SK-N-SH (cell line): Measurements from ENCODE around the gene PLCH1. TPM values are rescaled to one million over a fixed set of nuclear protein-coding genes. Genes with fewer than 3 reads are reported as not detected.

Experiments
- CTCF ChIA-PET: fragments of 300-600, 350-600 bp; formaldehyde crosslinking; extraction: SDS; loops from one replicate; lab custom pipeline; 2021; lab: Yijun Ruan, JAX
- POLR2A ChIA-PET: fragments of 350-600 bp; sonication (Branson Sonifier 250); formaldehyde crosslinking; extraction: SDS; loops from one replicate; lab custom pipeline; 2020; ENCODE audit warnings: antibody characterized with exemption, inconsistent platforms; lab: Yijun Ruan, JAX
- DNase-seq: peaks from one replicate; pipeline ENCODE4 v3.0.0; 2012
- H2AFZ ChIP-seq: fragments of 200-600 bp; sonication (generic); 2 replicates; pipeline ENCODE4 v1.8.1; 2016; ENCODE audit warnings: antibody characterized with exemption, mild to moderate bottlenecking, low read depth
- H3F3A ChIP-seq: fragments of 200-600 bp; sonication (generic); replicated peaks from 2 replicates; pipeline ENCODE3; 2016; ENCODE audit warnings: antibody characterized with exemption, mild to moderate bottlenecking; ENCODE audit not compliant: insufficient read depth
- H3K27ac ChIP-seq, 2 experiments: fragments of 200-500 bp in 1 of 2; fragments of 200-600 bp in 1 of 2; sonication (Bioruptor generic) in 1 of 2; sonication (generic), shearing (Covaris generic) in 1 of 2; 2 replicates each; pipeline versions ENCODE4 v1.5.1 to v1.6.1; 2014 to 2016; ENCODE audit warnings: low read depth in 2 of 2, inconsistent platforms in 1 of 2, low read length in 1 of 2, mild to moderate bottlenecking in 1 of 2, mixed read lengths in 1 of 2
- H3K27me3 ChIP-seq: fragments of 200-600 bp; sonication (generic), shearing (Covaris generic); 2 replicates; pipeline ENCODE4 v1.6.1; 2016; ENCODE audit warnings: mixed run types; ENCODE audit not compliant: insufficient read depth
- H3K36me3 ChIP-seq, 2 experiments: fragments of 200-500 bp in 1 of 2; fragments of 200-600 bp in 1 of 2; sonication (Bioruptor generic) in 1 of 2; sonication (generic) in 1 of 2; replicated peaks in 1 of 2; 2 replicates each; pipeline versions ENCODE3 to v1.5.1; 2014 to 2016; ENCODE audit warnings: low read length in 1 of 2, mild to moderate bottlenecking in 1 of 2; ENCODE audit not compliant: insufficient read depth in 2 of 2, control insufficient read depth in 1 of 2
- H3K4me1 ChIP-seq, 2 experiments: fragments of 200-500 bp in 1 of 2; fragments of 200-600 bp in 1 of 2; sonication (Bioruptor generic) in 1 of 2; sonication (generic), shearing (Covaris generic) in 1 of 2; 2 replicates each; pipeline versions ENCODE4 v1.5.1 to v1.6.1; 2014 to 2016; ENCODE audit warnings: low read depth in 1 of 2, low read length in 1 of 2, mixed run types in 1 of 2; ENCODE audit not compliant: insufficient read depth in 2 of 2, control insufficient read depth in 1 of 2
- H3K4me2 ChIP-seq: fragments of 200-600 bp; sonication (generic), shearing (Covaris generic); 2 replicates; pipeline ENCODE4 v1.6.1; 2017; ENCODE audit warnings: mixed run types
- H3K4me3 ChIP-seq, 2 experiments: fragments of 200-500 bp in 1 of 2; fragments of 200-600 bp in 1 of 2; sonication (Bioruptor generic) in 1 of 2; sonication (generic), shearing (Covaris generic) in 1 of 2; 2 replicates each; pipeline versions ENCODE4 v1.5.1 to v1.8.1; 2014 to 2016; ENCODE audit warnings: low read depth in 2 of 2, inconsistent platforms in 1 of 2, low read length in 1 of 2, mild to moderate bottlenecking in 1 of 2, mixed read lengths in 1 of 2, moderate library complexity in 1 of 2
- H3K79me2 ChIP-seq: fragments of 200-600 bp; sonication (generic); 2 replicates; pipeline ENCODE4 v1.8.1; 2017; ENCODE audit warnings: mild to moderate bottlenecking; ENCODE audit not compliant: insufficient read depth
- H3K9ac ChIP-seq: fragments of 200-600 bp; sonication (generic); 2 replicates; pipeline ENCODE4 v1.6.1; 2017; ENCODE audit warnings: mixed run types
- H3K9me2 ChIP-seq: fragments of 200-600 bp; sonication (generic); 2 replicates; pipeline ENCODE4 v1.6.1; 2017; ENCODE audit warnings: mixed run types
- H3K9me3 ChIP-seq: fragments of 200-600 bp; sonication (generic); 2 replicates; pipeline ENCODE4 v1.6.1; 2017; ENCODE audit warnings: mixed run types, mild to moderate bottlenecking, moderate library complexity
- H4K20me1 ChIP-seq: fragments of 200-600 bp; sonication (generic); 2 replicates; pipeline ENCODE4 v1.6.1; 2017; ENCODE audit warnings: mild to moderate bottlenecking, mixed run types; ENCODE audit not compliant: insufficient read depth
- CHD2 ChIP-seq: fragments of 150-350 bp; IDR thresholded peaks from 2 replicates; pipeline ENCODE4 v1.6.1; 2018; ENCODE audit warnings: low read length; ENCODE audit not compliant: partially characterized antibody
- FOSL2 ChIP-seq: IDR thresholded peaks from 2 replicates; pipeline ENCODE4 v1.4.0; 2012; ENCODE audit warnings: low read depth, mild to moderate bottlenecking, moderate library complexity, borderline replicate concordance
- FOXM1 ChIP-seq: IDR thresholded peaks from 2 replicates; pipeline ENCODE4 v1.4.0; 2012; ENCODE audit warnings: low read depth, mild to moderate bottlenecking
- GABPA ChIP-seq: IDR thresholded peaks from 2 replicates; pipeline ENCODE4 v1.4.0; 2012; ENCODE audit warnings: low read depth, mild to moderate bottlenecking
- GATA2 ChIP-seq: sonication (generic); formaldehyde crosslinking; IDR thresholded peaks from 2 replicates; pipeline ENCODE4 v1.5.0; 2020; ENCODE audit warnings: mild to moderate bottlenecking, missing genetic modification reagents
- MAX ChIP-seq: IDR thresholded peaks from 2 replicates; pipeline ENCODE4 v1.4.0; 2012; ENCODE audit warnings: low read depth
- MEF2A ChIP-seq: IDR thresholded peaks from 2 replicates; pipeline ENCODE4 v1.4.0; 2012; ENCODE audit warnings: low read depth, borderline replicate concordance
- MXI1 ChIP-seq: IDR thresholded peaks from 2 replicates; pipeline ENCODE4 v1.6.1; 2012; ENCODE audit warnings: mild to moderate bottlenecking, low read depth, low read length, improper control_type of control experiment
- NFIC ChIP-seq: IDR thresholded peaks from 2 replicates; pipeline ENCODE4 v1.4.0; 2012; ENCODE audit warnings: borderline replicate concordance
- POLR2AphosphoS5 ChIP-seq: IDR thresholded peaks from 2 replicates; pipeline ENCODE4 v1.6.1; 2012; ENCODE audit warnings: low read depth, low read length
- RAD21 ChIP-seq: IDR thresholded peaks from 2 replicates; pipeline ENCODE4 v1.6.1; 2012; ENCODE audit warnings: mild to moderate bottlenecking, low read length
- REST ChIP-seq: IDR thresholded peaks from 2 replicates; pipeline ENCODE4 v1.6.1; 2012; ENCODE audit warnings: mild to moderate bottlenecking, low read depth, low read length, moderate library complexity
- SIN3A ChIP-seq: IDR thresholded peaks from 2 replicates; pipeline ENCODE4 v1.6.1; 2012; ENCODE audit warnings: low read depth, mild to moderate bottlenecking, low read length, moderate library complexity, borderline replicate concordance
- USF2 ChIP-seq: fragments of 150-350 bp; IDR thresholded peaks from 2 replicates; pipeline ENCODE4 v1.6.1; 2017; ENCODE audit warnings: antibody characterized with exemption, low read length, low read depth, borderline replicate concordance
- WGBS: methylation state at CpG from one replicate; pipeline ENCODE4 v1.1.6; 2017; ENCODE audit warnings: low lambda C conversion rate; 5-methylcytosine and 5-hydroxymethylcytosine counted together
- polyA plus RNA-seq, 3 experiments: library from polyadenylated mRNA; depleted of rRNA; stranded (reverse); fragments of >200 nt; gene quantifications; 2 replicates each; pipeline ENCODE4 v1.2.3, GENCODE V29; 2012
- TF ChIP-seq, protein P1 (sequence below): fragments of 150-350 bp; IDR thresholded peaks from 2 replicates; pipeline ENCODE4 v1.6.1; 2016; ENCODE audit warnings: mild to moderate bottlenecking, low read depth, low read length

Gene PLCH1
- polyA plus RNA-seq, 1 of the 3 experiments (the other 2 are of a cell fraction) = 0.26 TPM

- ChIA-PET CTCF (interaction anchor here (0.6 to 3.1 kb wide), 2 partner anchors 36 to 333 kb away, joined by 3 to 11 read pairs; no protein-coding TSS in a partner anchor), POLR2A (no interaction called here)
Measured at GRCh38 chr3:155369244-155369643, 375.6 kb downstream of the PLCH1 start.

More at GRCh38 chr3:155369244-155369643, 375.6 kb downstream of the PLCH1 start:
- Histone ChIP-seq H3K4me1 (peaks cover 0 to 3% of the 10 kb centered on the region in 2 experiments; a peak in 2 of 4 replicates), H3K9me3 (no peaks in the 10 kb centered on the region), H3F3A (no peaks in the 10 kb centered on the region), H3K4me3 (no peak overlapping the region), H4K20me1 (no peaks in the 10 kb centered on the region), H3K9me2 (no peaks in the 10 kb centered on the region), H3K36me3 (no peaks in the 10 kb centered on the region), H3K4me2 (no peak overlapping the region), H3K9ac (no peak overlapping the region), H3K79me2 (no peaks in the 10 kb centered on the region), H2AFZ (no peak overlapping the region; the same call in 1 of the 2 replicates), H3K27ac (no peak overlapping the region), H3K27me3 (no peaks in the 10 kb centered on the region)
- DNase-seq = no peak
- 78% methylated on average over 5 of the region's 5 CpGs for WGBS
- TF ChIP-seq GATA2 (CRISPR knock-in tag) (no peak), GABPA (no peak), FOXM1 (no peak), POLR2AphosphoS5 (no peak), MEF2A (no peak), RAD21 (no peak), USF2 (no peak), CHD2 (no peak), REST (no peak), NFIC (no peak), MAX (no peak), FOSL2 (no peak), MXI1 (no peak), SIN3A (no peak)
- TF ChIP-seq, protein P1, sequence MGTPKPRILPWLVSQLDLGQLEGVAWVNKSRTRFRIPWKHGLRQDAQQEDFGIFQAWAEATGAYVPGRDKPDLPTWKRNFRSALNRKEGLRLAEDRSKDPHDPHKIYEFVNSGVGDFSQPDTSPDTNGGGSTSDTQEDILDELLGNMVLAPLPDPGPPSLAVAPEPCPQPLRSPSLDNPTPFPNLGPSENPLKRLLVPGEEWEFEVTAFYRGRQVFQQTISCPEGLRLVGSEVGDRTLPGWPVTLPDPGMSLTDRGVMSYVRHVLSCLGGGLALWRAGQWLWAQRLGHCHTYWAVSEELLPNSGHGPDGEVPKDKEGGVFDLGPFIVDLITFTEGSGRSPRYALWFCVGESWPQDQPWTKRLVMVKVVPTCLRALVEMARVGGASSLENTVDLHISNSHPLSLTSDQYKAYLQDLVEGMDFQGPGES = no peak
